H1 (cell line): ENCODE measurements around the gene PIWIL1. TPM values are rescaled to one million over a fixed set of nuclear protein-coding genes. Genes with fewer than 3 reads are reported as not detected.

ENCODE experiments used
- CTBP2 ChIP-seq: IDR thresholded peaks from 2 replicates; pipeline ENCODE4 v1.7.0; 2011; ENCODE audit warnings: borderline replicate concordance, mild to moderate bottlenecking, moderate library complexity, mixed read lengths, low read length; ENCODE audit not compliant: insufficient read depth, insufficient read length
- MAX ChIP-seq: IDR thresholded peaks from 2 replicates; pipeline ENCODE4 v1.6.1; 2012; ENCODE audit warnings: inconsistent platforms
- SUZ12 ChIP-seq: fragments of 200-600 bp; sonication (generic); IDR thresholded peaks from 2 replicates; pipeline ENCODE4 v1.6.1; 2012; ENCODE audit warnings: mild to moderate bottlenecking, inconsistent platforms, low read length, moderate library complexity, mixed read lengths
- TEAD4 ChIP-seq: IDR thresholded peaks from 2 replicates; pipeline ENCODE4 v1.6.1; 2012; ENCODE audit warnings: low read depth, low read length, inconsistent platforms, mixed read lengths
- USF2 ChIP-seq: IDR thresholded peaks from 2 replicates; pipeline ENCODE4 v1.6.1; 2011; ENCODE audit warnings: low read length, improper control_type of control experiment
- polyA plus RNA-seq, 7 experiments: library from polyadenylated mRNA; depleted of rRNA in 3 of 7; stranded (reverse) in 5 of 7; unstranded in 2 of 7; fragments of >200 nt in 5 of 7; fragments of 200-250 nt in 2 of 7; gene quantifications; 1 replicate in 5 of 7; 2 replicates in 1 of 7; 4 replicates in 1 of 7; pipeline versions ENCODE4 v1.2.1 to v1.2.3, GENCODE V29; 2011 to 2013; ENCODE audit warnings: missing spikeins in 2 of 7, mixed read lengths in 2 of 7
- total RNA-seq: library from RNA; stranded (reverse); fragmentation: NEBNext Ultra II Directional; extraction: Animal tissue kit (Norgen Biotek cat#: 25700); gene quantifications from 2 replicates; pipeline ENCODE4 v1.2.1, GENCODE V29; 2021

Gene PIWIL1
- total and polyA plus RNA-seq, 2 of the 8 experiments (the other 6 are each of a cell fraction or from before 2014, with no cell fraction given): not detected

GRCh38 chr12:130303781-130304180, 33.9 kb upstream of the PIWIL1 start (continued):
- TF ChIP-seq USF2: no peak
- TF ChIP-seq MAX: no peak
- TF ChIP-seq CTBP2: no peak
- no peak for TF ChIP-seq SUZ12
- no peak for TF ChIP-seq TEAD4
